Keratinocyte (primary cell): Measurements from ENCODE around the gene HTRA1. TPM values are rescaled to one million over a fixed set of nuclear protein-coding genes. Genes with fewer than 3 reads are reported as not detected.

Experiments
- DNase-seq: peaks from one replicate; pipeline ENCODE4 v3.0.0-alpha.2; 2011; ENCODE audit warnings: low read depth, missing footprints, low spot score
- FAIRE-seq: peaks from 2 replicates; lab custom pipeline; 2011; peaks lifted over from hg19 to GRCh38; lab: Jason Lieb, UNC
- H2AFZ ChIP-seq: 2 replicates; pipeline ENCODE4 v1.6.0; 2012; ENCODE audit warnings: low read length, control low read depth, inconsistent platforms; ENCODE audit not compliant: control insufficient read depth
- H3K27ac ChIP-seq: 2 replicates; pipeline ENCODE4 v1.5.1; 2011; ENCODE audit warnings: low read length; ENCODE audit not compliant: control insufficient read depth, insufficient read depth
- H3K27me3 ChIP-seq: 3 replicates; pipeline ENCODE4 v1.6.0; 2011; ENCODE audit warnings: low read length; ENCODE audit not compliant: control insufficient read depth, insufficient read depth; ENCODE audit errors: extremely low read depth
- H3K36me3 ChIP-seq, 2 experiments: 2 replicates in 1 of 2; 3 replicates in 1 of 2; pipeline ENCODE4 v1.5.1; 2011; ENCODE audit warnings: low read length in 2 of 2, mild to moderate bottlenecking in 1 of 2; ENCODE audit not compliant: control insufficient read depth in 2 of 2, insufficient read depth in 2 of 2; ENCODE audit errors: extremely low read depth in 1 of 2
- H3K4me1 ChIP-seq: 3 replicates; pipeline ENCODE4 v1.5.1; 2011; ENCODE audit warnings: low read length; ENCODE audit not compliant: control insufficient read depth, insufficient read depth; ENCODE audit errors: extremely low read depth
- H3K4me2 ChIP-seq: 3 replicates; pipeline ENCODE4 v1.6.0; 2011; ENCODE audit warnings: low read depth, low read length; ENCODE audit not compliant: control insufficient read depth, insufficient read depth; ENCODE audit errors: extremely low read depth
- H3K4me3 ChIP-seq, 3 experiments: fragments of 200-600 bp in 1 of 3; sonication (generic) in 1 of 3; 2 replicates in 2 of 3; 3 replicates in 1 of 3; pipeline ENCODE4 v1.5.1; 2011 to 2016; ENCODE audit warnings: low read length in 3 of 3, mild to moderate bottlenecking in 3 of 3, control low read depth in 2 of 3, inconsistent platforms in 1 of 3, low read depth in 1 of 3, mixed read lengths in 1 of 3, mixed run types in 1 of 3, moderate library complexity in 1 of 3; ENCODE audit not compliant: control insufficient read depth in 2 of 3, insufficient read depth in 2 of 3; ENCODE audit errors: extremely low read depth in 1 of 3
- H3K79me2 ChIP-seq: 2 replicates; pipeline ENCODE4 v1.6.0; 2012; ENCODE audit warnings: low read length; ENCODE audit not compliant: control insufficient read depth, insufficient read depth
- H3K9ac ChIP-seq: 3 replicates; pipeline ENCODE4 v1.6.0; 2011; ENCODE audit warnings: low read length; ENCODE audit not compliant: control insufficient read depth, insufficient read depth; ENCODE audit errors: extremely low read depth
- H3K9me1 ChIP-seq: 3 replicates; pipeline ENCODE4 v1.6.0; 2011; ENCODE audit warnings: low read length; ENCODE audit not compliant: control insufficient read depth, insufficient read depth; ENCODE audit errors: extremely low read depth
- H3K9me3 ChIP-seq: 2 replicates; pipeline ENCODE4 v1.5.1; 2012; ENCODE audit warnings: low read depth, low read length; ENCODE audit not compliant: control insufficient read depth
- H4K20me1 ChIP-seq: 3 replicates; pipeline ENCODE4 v1.6.0; 2011; ENCODE audit warnings: low read length; ENCODE audit not compliant: control insufficient read depth, insufficient read depth; ENCODE audit errors: extremely low read depth
- EZH2 ChIP-seq: IDR thresholded peaks from one replicate; pipeline ENCODE4 v1.6.1; 2012; ENCODE audit warnings: inconsistent platforms, mild to moderate bottlenecking, low read length, moderate library complexity
- dilution Hi-C: fragments of 300-500 bp; cut with MboI; formaldehyde crosslinking; loops from one replicate; pipeline ENCODE4 v1.7.0; 2020; ENCODE audit warnings: low sequenced_read_pairs; ENCODE audit not compliant: extremely low pct_ligation_motif_present
- polyA plus RNA-seq, 5 experiments: library from polyadenylated mRNA; depleted of rRNA in 3 of 5; stranded (reverse) in 3 of 5; stranded (forward) in 1 of 5; unstranded in 1 of 5; fragments of >200 nt; gene quantifications; 1 replicate in 1 of 5; 2 replicates in 3 of 5; 3 replicates in 1 of 5; pipeline versions ENCODE4 v1.2.1 to v1.2.3, GENCODE V29; 2011 to 2012; ENCODE audit warnings: missing spikeins in 2 of 5, low read depth in 1 of 5, low replicate concordance in 1 of 5
- TF ChIP-seq, protein P1 (sequence below), 3 experiments: IDR thresholded peaks in 1 of 3; conservative IDR thresholded peaks in 1 of 3; optimal IDR thresholded peaks in 1 of 3; 2 replicates in 2 of 3; 3 replicates in 1 of 3; pipeline versions ENCODE3 to v1.5.1; 2011; ENCODE audit warnings: low read length in 3 of 3, mild to moderate bottlenecking in 3 of 3, moderate library complexity in 2 of 3, control low read depth in 1 of 3, inconsistent platforms in 1 of 3; ENCODE audit not compliant: insufficient read depth in 2 of 3; ENCODE audit errors: extremely low read depth in 1 of 3

The HTRA1 gene
- polyA plus RNA-seq, 1 donor (not counting 4 experiments of a cell fraction or from before 2014, with no cell fraction given) = 412 TPM

DNA sequence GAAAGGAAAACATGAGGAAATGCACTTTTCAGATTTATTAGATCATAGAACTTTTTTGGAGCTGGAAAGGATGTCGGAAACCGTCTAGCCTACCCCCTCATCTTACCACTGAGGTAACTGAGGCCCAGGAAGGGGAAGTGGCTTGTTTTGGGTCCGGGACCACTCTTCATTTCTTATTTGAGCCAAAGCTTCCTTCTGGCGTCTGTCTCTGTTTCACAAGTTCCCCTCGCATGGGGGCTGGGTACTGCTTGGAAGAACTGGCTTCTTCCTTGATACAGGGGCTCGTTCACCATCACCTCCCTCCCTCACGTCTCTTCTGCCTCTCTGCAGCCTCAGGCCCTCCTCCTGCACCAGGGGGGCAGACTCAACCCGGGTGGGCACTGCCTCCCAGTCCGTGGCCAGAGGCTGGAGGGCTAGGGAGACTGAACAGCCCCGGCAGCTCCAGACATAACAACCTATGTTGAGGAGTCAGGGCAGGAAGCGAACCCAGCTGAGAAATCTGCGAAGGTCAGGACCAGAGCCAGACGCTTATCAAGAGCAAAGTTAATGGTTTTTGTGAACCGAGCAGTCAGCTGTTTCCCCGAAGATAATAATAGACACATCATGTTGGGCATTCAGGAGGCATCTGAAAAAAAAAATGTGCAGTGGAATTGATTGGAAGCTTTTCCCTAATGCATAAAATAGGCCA is 12.9 kb downstream of the HTRA1 start:
- H3K79me2 ChIP-seq = peaks cover 51% of the 10 kb centered on the region
- TF ChIP-seq EZH2 = no peak
- TF ChIP-seq, protein P1, sequence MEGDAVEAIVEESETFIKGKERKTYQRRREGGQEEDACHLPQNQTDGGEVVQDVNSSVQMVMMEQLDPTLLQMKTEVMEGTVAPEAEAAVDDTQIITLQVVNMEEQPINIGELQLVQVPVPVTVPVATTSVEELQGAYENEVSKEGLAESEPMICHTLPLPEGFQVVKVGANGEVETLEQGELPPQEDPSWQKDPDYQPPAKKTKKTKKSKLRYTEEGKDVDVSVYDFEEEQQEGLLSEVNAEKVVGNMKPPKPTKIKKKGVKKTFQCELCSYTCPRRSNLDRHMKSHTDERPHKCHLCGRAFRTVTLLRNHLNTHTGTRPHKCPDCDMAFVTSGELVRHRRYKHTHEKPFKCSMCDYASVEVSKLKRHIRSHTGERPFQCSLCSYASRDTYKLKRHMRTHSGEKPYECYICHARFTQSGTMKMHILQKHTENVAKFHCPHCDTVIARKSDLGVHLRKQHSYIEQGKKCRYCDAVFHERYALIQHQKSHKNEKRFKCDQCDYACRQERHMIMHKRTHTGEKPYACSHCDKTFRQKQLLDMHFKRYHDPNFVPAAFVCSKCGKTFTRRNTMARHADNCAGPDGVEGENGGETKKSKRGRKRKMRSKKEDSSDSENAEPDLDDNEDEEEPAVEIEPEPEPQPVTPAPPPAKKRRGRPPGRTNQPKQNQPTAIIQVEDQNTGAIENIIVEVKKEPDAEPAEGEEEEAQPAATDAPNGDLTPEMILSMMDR (optimal IDR thresholded peaks at IDR 0.05 in 1 of 3, IDR thresholded peaks at IDR 0.05 in 1 of 3, conservative IDR thresholded peaks at IDR 0.05 in 1 of 3; ENCODE audit: extremely low read depth in 1 of 3, insufficient read depth in 2 of 3, low read length in 3 of 3) = no peak
- no peak overlapping the region for H3K4me3 ChIP-seq
- FAIRE-seq (no peak), DNase-seq (no peak)
- H3K9me1 ChIP-seq = peaks cover 4% of the 10 kb centered on the region
- H3K27me3 ChIP-seq = no peaks in the 10 kb centered on the region
- dilution Hi-C loops = no loop called here
- H3K4me2 ChIP-seq = no peak overlapping the region
- H4K20me1 ChIP-seq = peaks cover 4% of the 10 kb centered on the region
- no peak overlapping the region for H3K27ac ChIP-seq
- H3K4me1 ChIP-seq = peaks cover 55% of the 10 kb centered on the region
- peaks cover 0 to 3% of the 10 kb centered on the region in 2 experiments for H3K36me3 ChIP-seq
- H2AFZ ChIP-seq = no peak overlapping the region
- H3K9ac ChIP-seq = no peak overlapping the region
- no peaks in the 10 kb centered on the region for H3K9me3 ChIP-seq

DNA sequence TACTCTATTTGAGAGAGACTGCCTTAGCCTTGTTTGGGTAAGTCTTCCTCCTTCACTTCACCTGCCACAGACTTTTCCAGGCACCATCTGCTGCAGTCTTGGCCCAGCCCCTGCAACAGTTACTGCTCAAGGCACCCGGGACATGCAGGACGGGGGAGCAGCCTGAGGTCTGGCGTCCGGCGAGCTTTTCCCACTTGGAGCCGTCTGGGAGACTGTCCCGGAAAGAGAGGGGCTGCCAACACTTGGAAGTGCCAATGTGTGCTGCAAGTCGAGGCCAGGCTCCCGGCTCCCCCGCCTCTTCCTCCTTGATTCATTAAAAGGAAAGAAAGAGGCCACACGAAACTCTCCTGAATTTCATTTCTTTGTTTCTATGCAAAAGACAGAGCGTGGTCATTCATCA is 13.7 kb downstream of the HTRA1 start:
- H3K9me3 ChIP-seq = no peaks in the 10 kb centered on the region
- H4K20me1 ChIP-seq = peaks cover 6% of the 10 kb centered on the region
- dilution Hi-C loops = no loop called here
- no peaks in the 10 kb centered on the region for H3K27me3 ChIP-seq
- H3K27ac ChIP-seq = no peak overlapping the region
- H3K4me3 ChIP-seq = no peak overlapping the region
- no peak for TF ChIP-seq EZH2
- TF ChIP-seq, protein P1 (optimal IDR thresholded peaks at IDR 0.05 in 1 of 3, IDR thresholded peaks at IDR 0.05 in 1 of 3, conservative IDR thresholded peaks at IDR 0.05 in 1 of 3; ENCODE audit: extremely low read depth in 1 of 3, insufficient read depth in 2 of 3, low read length in 3 of 3) = no peak
- peaks cover 0 to 3% of the 10 kb centered on the region in 2 experiments for H3K36me3 ChIP-seq
- peaks cover 50% of the 10 kb centered on the region for H3K79me2 ChIP-seq
- H3K9me1 ChIP-seq = peaks cover 4% of the 10 kb centered on the region
- peaks cover 46% of the 10 kb centered on the region for H3K4me1 ChIP-seq
- peak overlapping the region; percentile 70 for H3K4me2 ChIP-seq
- no peak overlapping the region for H3K9ac ChIP-seq
- no peak overlapping the region for H2AFZ ChIP-seq
- no peak for FAIRE-seq
- DNase-seq = no peak
